GM23248 (cell line): ENCODE measurements around the gene VPS13D. TPM values are rescaled to one million over a fixed set of nuclear protein-coding genes. Genes with fewer than 3 reads are reported as not detected.

Experiments used
- DNase-seq: peaks from one replicate; pipeline ENCODE4 v3.0.0-alpha.2; 2015
- H2AFZ ChIP-seq: fragments of 200-600 bp; sonication (generic); 2 replicates; pipeline ENCODE4 v1.6.1; 2016; ENCODE audit warnings: antibody characterized with exemption
- H3F3A ChIP-seq: fragments of 200-600 bp; sonication (generic); 2 replicates; pipeline ENCODE4 v1.6.1; 2016; ENCODE audit warnings: mild to moderate bottlenecking, antibody characterized with exemption, mixed run types; ENCODE audit not compliant: insufficient read depth
- H3K27ac ChIP-seq: fragments of 200-600 bp; sonication (generic); 2 replicates; pipeline ENCODE4 v1.5.1; 2016; ENCODE audit warnings: mild to moderate bottlenecking
- H3K27me3 ChIP-seq: fragments of 200-600 bp; sonication (generic); replicated peaks from 2 replicates; pipeline ENCODE4 v1.6.1; 2016; ENCODE audit warnings: mild to moderate bottlenecking; ENCODE audit not compliant: insufficient read depth
- H3K36me3 ChIP-seq: fragments of 200-600 bp; sonication (generic); 2 replicates; pipeline ENCODE4 v1.6.1; 2016; ENCODE audit warnings: low read depth, mild to moderate bottlenecking
- H3K4me1 ChIP-seq: fragments of 200-600 bp; sonication (generic); 2 replicates; pipeline ENCODE4 v1.6.1; 2016; ENCODE audit warnings: mild to moderate bottlenecking; ENCODE audit not compliant: insufficient read depth
- H3K4me2 ChIP-seq: fragments of 200-600 bp; sonication (generic); one replicate; pipeline ENCODE4 v1.6.1; 2016; ENCODE audit warnings: mild to moderate bottlenecking; ENCODE audit not compliant: unreplicated experiment
- H3K4me3 ChIP-seq: fragments of 200-600 bp; sonication (generic); 2 replicates; pipeline ENCODE4 v1.5.1; 2016; ENCODE audit warnings: mild to moderate bottlenecking
- H3K79me2 ChIP-seq: fragments of 200-600 bp; sonication (generic); 2 replicates; pipeline ENCODE4 v1.6.1; 2016; ENCODE audit warnings: mild to moderate bottlenecking; ENCODE audit not compliant: insufficient read depth
- H3K9ac ChIP-seq: fragments of 200-600 bp; sonication (generic); 2 replicates; pipeline ENCODE4 v1.6.1; 2016; ENCODE audit warnings: mild to moderate bottlenecking
- H3K9me2 ChIP-seq: fragments of 200-600 bp; sonication (generic); 2 replicates; pipeline ENCODE4 v1.6.1; 2016; ENCODE audit warnings: mixed run types, mild to moderate bottlenecking, moderate library complexity; ENCODE audit not compliant: insufficient read depth
- H3K9me3 ChIP-seq: fragments of 200-600 bp; sonication (generic); one replicate; pipeline ENCODE4 v1.6.1; 2017; ENCODE audit warnings: low read depth
- H4K20me1 ChIP-seq: fragments of 200-600 bp; sonication (generic); 2 replicates; pipeline ENCODE4 v1.6.0; 2016; ENCODE audit not compliant: insufficient read depth
- EZH2 ChIP-seq: fragments of 200-600 bp; sonication (generic); IDR thresholded peaks from 2 replicates; pipeline ENCODE4 v1.6.1; 2018; ENCODE audit warnings: antibody characterized with exemption, mild to moderate bottlenecking; ENCODE audit not compliant: insufficient read depth, poor library complexity, severe bottlenecking
- EZH2phosphoT487 ChIP-seq: fragments of 200-600 bp; sonication (generic); IDR thresholded peaks from 2 replicates; pipeline ENCODE4 v1.6.1; 2018; ENCODE audit warnings: antibody characterized with exemption, moderate library complexity, mild to moderate bottlenecking, low read depth; ENCODE audit not compliant: insufficient read depth
- WGBS, 2 experiments: methylation state at CpG; one replicate each; pipeline ENCODE4 v1.1.6; 2015 to 2017; ENCODE audit warnings: low lambda C conversion rate in 2 of 2, low coverage in 1 of 2; ENCODE audit errors: missing lambda C conversion rate in 2 of 2; 5-methylcytosine and 5-hydroxymethylcytosine counted together
- in situ Hi-C: fragments of 300-500 bp; cut with MboI; formaldehyde crosslinking; loops from 2 replicates; pipeline ENCODE4 v1.15.0; 2020
- polyA plus RNA-seq: library from polyadenylated mRNA; unstranded; fragments of >200 nt; fragmentation: Nextera tagmentation; extraction: Ambion mirVana; gene quantifications from 2 replicates; pipeline ENCODE4 v1.2.1, GENCODE V29; 2016
- total RNA-seq: library from RNA; depleted of rRNA; stranded (reverse); fragments of >200 nt; shearing (Covaris generic); gene quantifications from 2 replicates; pipeline ENCODE4 v1.2.3, GENCODE V29; 2014

VPS13D gene
- total and polyA plus RNA-seq, 2 experiments from 2014 or later, result 6.8 to 16.4 TPM

- 18 to 28% methylated on average over 3 of the region's 3 CpGs for WGBS, 2 experiments
- TF ChIP-seq EZH2phosphoT487 (no peak), EZH2 (no peak)
- Histone ChIP-seq H3K4me2 (peak overlapping the region; percentile 53), H3K27ac (peak overlapping the region; percentile 54), H3K4me3 (0 out of 2 replicates have a peak overlapping the region, but pooled peaks have one; percentile 14), H3F3A (peaks cover 30% of the 10 kb centered on the region), H3K9me3 (no peaks in the 10 kb centered on the region), H3K9me2 (no peaks in the 10 kb centered on the region), H4K20me1 (no peaks in the 10 kb centered on the region), H2AFZ (no peak overlapping the region), H3K79me2 (no peaks in the 10 kb centered on the region), H3K36me3 (no peaks in the 10 kb centered on the region), H3K9ac (peak overlapping the region; percentile 18; the same call in 1 of the 2 replicates), H3K4me1 (peaks cover 34% of the 10 kb centered on the region), H3K27me3 (no peaks in the 10 kb centered on the region)
- DNase-seq, result peak; percentile 85
- in situ Hi-C loops, result no loop called here
Measured at GRCh38 chr1:12424087-12424529, 194.3 kb downstream of the VPS13D start.

- Histone ChIP-seq H3K27ac (peak overlapping the region; percentile 54), H3K36me3 (no peaks in the 10 kb centered on the region), H3K4me2 (no peak overlapping the region), H3K4me3 (no peak overlapping the region), H3K79me2 (no peaks in the 10 kb centered on the region), H4K20me1 (no peaks in the 10 kb centered on the region), H3F3A (peaks cover 30% of the 10 kb centered on the region), H3K27me3 (no peaks in the 10 kb centered on the region), H3K9me2 (no peaks in the 10 kb centered on the region), H3K9ac (no peak overlapping the region), H2AFZ (no peak overlapping the region), H3K9me3 (no peaks in the 10 kb centered on the region), H3K4me1 (peaks cover 34% of the 10 kb centered on the region)
- TF ChIP-seq EZH2phosphoT487 (no peak), EZH2 (no peak)
- peak; percentile 26 for DNase-seq
- in situ Hi-C loops, result no loop called here
Measured at GRCh38 chr1:12424793-12425192, 195.0 kb downstream of the VPS13D start.

- TF ChIP-seq EZH2phosphoT487 (no peak), EZH2 (no peak)
- in situ Hi-C loops, result no loop called here
- 7 to 16% methylated on average over 3 of the region's 3 CpGs for WGBS, 2 experiments
- H4K20me1 ChIP-seq, result no peaks in the 10 kb centered on the region
- H3K36me3 ChIP-seq, result no peaks in the 10 kb centered on the region
- no peaks in the 10 kb centered on the region for H3K27me3 ChIP-seq
- no peak overlapping the region for H2AFZ ChIP-seq
- H3K79me2 ChIP-seq, result no peaks in the 10 kb centered on the region
- DNase-seq, result peak; percentile 68
- no peak overlapping the region for H3K9ac ChIP-seq
- peak overlapping the region; percentile 46 for H3K27ac ChIP-seq
- no peak overlapping the region for H3K4me3 ChIP-seq
- H3K4me2 ChIP-seq, result peak overlapping the region; percentile 6
- H3F3A ChIP-seq, result peaks cover 30% of the 10 kb centered on the region
- H3K9me3 ChIP-seq, result no peaks in the 10 kb centered on the region
- no peaks in the 10 kb centered on the region for H3K9me2 ChIP-seq
- H3K4me1 ChIP-seq, result peaks cover 34% of the 10 kb centered on the region
Measured at GRCh38 chr1:12426030-12426429, 196.2 kb downstream of the VPS13D start.

- no peaks in the 10 kb centered on the region for H3K9me3 ChIP-seq
- H3K27me3 ChIP-seq, result no peaks in the 10 kb centered on the region
- no peak overlapping the region for H2AFZ ChIP-seq
- H3K27ac ChIP-seq, result no peak overlapping the region
- no peaks in the 10 kb centered on the region for H3K36me3 ChIP-seq
- no peak overlapping the region for H3K4me3 ChIP-seq
- H4K20me1 ChIP-seq, result no peaks in the 10 kb centered on the region
- no peaks in the 10 kb centered on the region for H3K79me2 ChIP-seq
- WGBS, 2 experiments, result 97 to 98% methylated on average over 4 of the region's 4 CpGs
- no peaks in the 10 kb centered on the region for H3K9me2 ChIP-seq
- H3K4me1 ChIP-seq, result peaks cover 30% of the 10 kb centered on the region
- TF ChIP-seq EZH2phosphoT487 (no peak), EZH2 (no peak)
- DNase-seq, result no peak
- no peak overlapping the region for H3K9ac ChIP-seq
- peaks cover 31% of the 10 kb centered on the region for H3F3A ChIP-seq
- no peak overlapping the region for H3K4me2 ChIP-seq
- in situ Hi-C loops, result no loop called here
Measured at GRCh38 chr1:12428334-12428733, 198.5 kb downstream of the VPS13D start.

GRCh38 chr1:12430525-12430924 is 200.7 kb downstream of the VPS13D start:
- Histone ChIP-seq H3K9me3 (no peaks in the 10 kb centered on the region), H3K79me2 (no peaks in the 10 kb centered on the region), H3K27me3 (no peaks in the 10 kb centered on the region), H3K4me3 (no peak overlapping the region), H3K9ac (no peak overlapping the region), H3K27ac (no peak overlapping the region), H2AFZ (no peak overlapping the region), H4K20me1 (no peaks in the 10 kb centered on the region), H3F3A (peaks cover 31% of the 10 kb centered on the region), H3K9me2 (no peaks in the 10 kb centered on the region), H3K36me3 (no peaks in the 10 kb centered on the region), H3K4me1 (peaks cover 31% of the 10 kb centered on the region), H3K4me2 (no peak overlapping the region)
- in situ Hi-C loops, result no loop called here
- WGBS, 2 experiments, result 83 to 91% methylated on average over 4 of the region's 4 CpGs
- TF ChIP-seq EZH2, result no peak
- TF ChIP-seq EZH2phosphoT487, result no peak
- DNase-seq, result no peak
